Measurements from ENCODE around the gene NEBL. TPM values are rescaled to one million over a fixed set of nuclear protein-coding genes. Genes with fewer than 3 reads are reported as not detected.

The NEBL gene
- total RNA-seq, 1 experiment from 2014 or later, result 0.20 TPM

DNA sequence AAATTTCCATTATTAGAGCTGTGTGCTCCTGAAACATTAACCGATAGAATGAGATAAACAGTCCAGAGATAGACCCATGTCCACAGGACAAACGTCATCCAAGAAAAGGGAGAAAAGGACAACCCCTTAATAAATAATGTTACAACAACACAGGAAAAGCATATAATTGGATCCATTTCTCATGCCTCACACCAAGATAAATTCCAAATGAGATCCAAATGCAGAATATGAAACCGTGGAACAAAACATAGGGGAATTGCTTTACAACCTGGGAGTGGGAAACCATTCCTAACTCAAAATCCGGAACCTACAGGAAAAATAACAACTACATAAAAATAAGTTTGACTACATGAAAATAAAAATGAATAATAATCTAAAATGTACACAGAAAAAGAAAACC lies 22.4 kb upstream of the NEBL start:
- H3K4me3 ChIP-seq, result no peak overlapping the region
- H3K4me1 ChIP-seq, result peaks cover 13% of the 10 kb centered on the region
- H3K27me3 ChIP-seq, result no peaks in the 10 kb centered on the region
- DNase-seq, result no peak
- H3K27ac ChIP-seq, result no peak overlapping the region
- H3K9me3 ChIP-seq (replicated peaks), result no peaks in the 10 kb centered on the region
- H3K36me3 ChIP-seq, result no peaks in the 10 kb centered on the region

DNA sequence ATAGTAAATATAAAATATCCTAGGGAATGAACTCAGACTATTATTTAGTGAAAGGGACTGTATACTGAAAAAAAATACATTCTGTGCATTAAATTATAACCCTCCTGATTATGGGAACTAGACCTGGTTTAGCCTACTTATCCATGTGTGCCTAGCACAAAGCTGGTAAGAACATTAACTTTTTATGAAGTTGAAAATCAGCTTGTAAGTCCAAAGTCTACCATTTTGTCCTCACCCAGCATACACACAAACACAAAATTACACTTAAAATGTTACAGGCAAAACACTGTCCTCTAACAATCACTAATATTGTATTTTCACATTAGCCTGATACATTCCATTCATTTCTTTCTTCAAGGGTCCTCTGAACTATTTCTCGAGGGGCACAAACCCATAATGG lies 19.9 kb upstream of the NEBL start:
- H3K27me3 ChIP-seq, result no peaks in the 10 kb centered on the region
- DNase-seq, result no peak
- no peaks in the 10 kb centered on the region for H3K9me3 ChIP-seq (replicated peaks)
- no peak overlapping the region for H3K4me3 ChIP-seq
- peaks cover 13% of the 10 kb centered on the region for H3K4me1 ChIP-seq
- no peak overlapping the region for H3K27ac ChIP-seq
- no peaks in the 10 kb centered on the region for H3K36me3 ChIP-seq

GRCh38 chr10:20912969-20913368 lies 15.9 kb upstream of the NEBL start:
- DNase-seq, result no peak
- Histone ChIP-seq H3K4me1 (peaks cover 8% of the 10 kb centered on the region), H3K36me3 (no peaks in the 10 kb centered on the region), H3K27me3 (no peaks in the 10 kb centered on the region), H3K9me3 (replicated peaks) (no peaks in the 10 kb centered on the region), H3K4me3 (no peak overlapping the region), H3K27ac (no peak overlapping the region)

DNA sequence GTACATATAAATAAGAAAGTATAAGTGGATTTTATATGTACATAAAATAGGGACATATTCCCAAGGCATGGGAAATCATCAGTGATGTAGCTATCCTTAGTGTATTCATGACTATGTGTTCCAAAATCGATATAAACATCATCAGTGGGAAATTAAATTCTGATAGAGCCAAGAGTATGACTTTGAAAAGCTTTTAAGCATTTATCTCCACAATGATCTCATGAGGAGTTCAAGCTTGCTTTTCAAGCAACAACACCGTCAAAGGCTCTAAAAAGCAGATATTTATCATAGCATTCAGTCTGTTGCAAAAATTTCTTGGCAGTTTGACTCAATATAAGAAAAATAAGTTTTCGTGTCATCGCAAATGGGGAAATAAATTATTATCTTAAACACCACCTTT lies 14.5 kb upstream of the NEBL start:
- no peaks in the 10 kb centered on the region for H3K27me3 ChIP-seq
- H3K4me1 ChIP-seq, result no peaks in the 10 kb centered on the region
- no peak overlapping the region for H3K27ac ChIP-seq
- no peaks in the 10 kb centered on the region for H3K9me3 ChIP-seq (replicated peaks)
- H3K36me3 ChIP-seq, result no peaks in the 10 kb centered on the region
- DNase-seq, result no peak
- H3K4me3 ChIP-seq, result no peak overlapping the region

DNA sequence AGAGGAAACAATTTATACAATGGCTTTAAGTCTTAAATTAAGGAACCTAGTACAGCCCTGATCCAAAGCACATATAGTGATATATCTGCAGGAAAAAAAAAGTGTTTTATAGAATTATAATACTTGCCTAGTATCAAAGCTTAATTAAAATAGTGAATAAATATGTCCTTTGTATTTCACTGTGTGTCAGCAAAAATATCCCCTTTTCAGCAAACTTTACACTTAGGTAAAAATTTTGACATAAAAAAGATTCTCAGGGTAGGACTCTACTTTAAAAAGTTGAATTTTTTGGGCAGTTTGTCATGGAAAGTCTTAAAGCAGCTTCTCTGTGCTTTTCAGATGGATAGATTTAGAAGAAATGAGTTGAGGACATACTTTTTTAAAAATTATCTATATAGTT lies 12.7 kb upstream of the NEBL start:
- H3K4me1 ChIP-seq, result no peaks in the 10 kb centered on the region
- DNase-seq, result no peak

DNA sequence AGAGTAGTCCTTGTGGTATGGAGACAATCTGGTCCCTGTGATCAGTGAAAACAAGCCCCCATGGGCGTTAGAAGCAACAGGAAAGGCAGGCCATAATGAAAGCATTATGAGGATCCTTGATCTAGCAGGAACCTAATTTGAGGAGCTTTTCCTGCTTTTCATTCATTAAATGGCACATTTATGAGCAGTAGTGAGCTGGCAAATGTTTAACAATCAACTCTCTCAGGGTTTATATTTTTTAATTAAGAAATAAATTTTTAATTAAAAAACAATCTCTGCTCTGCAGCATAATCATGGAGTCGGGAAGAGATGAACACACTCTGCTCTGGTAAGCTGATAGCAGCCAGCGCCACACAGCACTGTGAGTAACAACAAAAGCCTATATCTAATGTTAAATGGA lies 11.3 kb upstream of the NEBL start:
- DNase-seq, result no peak
- Histone ChIP-seq H3K36me3 (no peaks in the 10 kb centered on the region), H3K27ac (no peak overlapping the region), H3K9me3 (replicated peaks) (no peaks in the 10 kb centered on the region), H3K27me3 (no peaks in the 10 kb centered on the region), H3K4me3 (no peak overlapping the region), H3K4me1 (no peaks in the 10 kb centered on the region)

More for the DNA sequence above, 12.7 kb upstream of the NEBL start:
- H3K27ac ChIP-seq, result no peak overlapping the region
- H3K27me3 ChIP-seq, result no peaks in the 10 kb centered on the region
- no peaks in the 10 kb centered on the region for H3K36me3 ChIP-seq
- no peaks in the 10 kb centered on the region for H3K9me3 ChIP-seq (replicated peaks)
- H3K4me3 ChIP-seq, result no peak overlapping the region

GRCh38 chr10:20903635-20904390 lies 6.7 kb upstream of the NEBL start:
- H3K36me3 ChIP-seq, result no peaks in the 10 kb centered on the region

GRCh38 chr10:20901110-20901509 lies 4.0 kb upstream of the NEBL start:
- no peak for DNase-seq
- H3K36me3 ChIP-seq, result 0 out of 2 replicates have a peak, but pooled peaks cover 2% of the 10 kb centered on the region
- peaks cover 12% of the 10 kb centered on the region; the same call in 1 of the 2 replicates for H3K4me1 ChIP-seq
- no peaks in the 10 kb centered on the region for H3K9me3 ChIP-seq (replicated peaks)
- H3K4me3 ChIP-seq, result no peak overlapping the region
- H3K27me3 ChIP-seq, result no peaks in the 10 kb centered on the region
- H3K27ac ChIP-seq, result no peak overlapping the region

More at GRCh38 chr10:20903635-20904390, 6.7 kb upstream of the NEBL start:
- no peak overlapping the region for H3K4me3 ChIP-seq
- H3K4me1 ChIP-seq, result peaks cover 3% of the 10 kb centered on the region; the same call in 1 of the 2 replicates
- H3K27me3 ChIP-seq, result no peaks in the 10 kb centered on the region
- no peak overlapping the region for H3K27ac ChIP-seq
- H3K9me3 ChIP-seq (replicated peaks), result no peaks in the 10 kb centered on the region
- DNase-seq, result no peak

GRCh38 chr10:20898866-20899535 lies 1.9 kb upstream of the NEBL start:
- peaks cover 12% of the 10 kb centered on the region; the same call in 1 of the 2 replicates for H3K4me1 ChIP-seq
- no peaks in the 10 kb centered on the region for H3K9me3 ChIP-seq (replicated peaks)
- H3K27me3 ChIP-seq, result no peaks in the 10 kb centered on the region
- H3K36me3 ChIP-seq, result 0 out of 2 replicates have a peak, but pooled peaks cover 2% of the 10 kb centered on the region
- no peak overlapping the region for H3K4me3 ChIP-seq
- DNase-seq, result no peak
- H3K27ac ChIP-seq, result no peak overlapping the region

DNA sequence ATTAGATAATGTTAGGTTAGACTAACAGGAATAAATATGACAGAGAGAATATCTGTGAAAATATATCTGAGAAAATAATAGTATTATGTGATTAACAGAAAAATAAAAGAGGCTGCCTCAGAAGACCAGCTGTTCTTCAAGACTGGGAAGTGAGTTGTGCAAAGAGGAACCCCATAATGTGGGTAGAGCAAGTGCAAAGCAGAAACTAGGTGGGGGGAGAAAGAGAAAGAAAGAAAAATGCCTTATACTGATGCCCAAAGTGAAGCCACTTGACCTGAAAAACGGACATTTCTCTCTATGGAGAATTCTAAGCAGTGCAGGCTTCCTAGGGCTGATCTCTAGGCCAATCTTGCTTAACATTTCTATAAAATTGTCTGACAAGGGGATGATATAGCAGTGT lies 3.8 kb downstream of the NEBL start:
- 0 out of 2 replicates have a peak, but pooled peaks cover 2% of the 10 kb centered on the region for H3K36me3 ChIP-seq
- H3K27me3 ChIP-seq, result no peaks in the 10 kb centered on the region
- DNase-seq, result no peak
- H3K4me1 ChIP-seq, result peaks cover 46% of the 10 kb centered on the region
- no peak overlapping the region for H3K27ac ChIP-seq
- no peak overlapping the region for H3K4me3 ChIP-seq
- H3K9me3 ChIP-seq (replicated peaks), result no peaks in the 10 kb centered on the region

- H3K27ac ChIP-seq, result no peak overlapping the region
- H3K36me3 ChIP-seq, result 0 out of 2 replicates have a peak, but pooled peaks cover 2% of the 10 kb centered on the region
- H3K4me3 ChIP-seq, result no peak overlapping the region
- peaks cover 42% of the 10 kb centered on the region for H3K4me1 ChIP-seq
- no peaks in the 10 kb centered on the region for H3K27me3 ChIP-seq
- no peaks in the 10 kb centered on the region for H3K9me3 ChIP-seq (replicated peaks)
- no peak for DNase-seq
Observed at GRCh38 chr10:20892796-20893195, 4.3 kb downstream of the NEBL start.

- DNase-seq, result no peak
- Histone ChIP-seq H3K4me1 (peaks cover 39% of the 10 kb centered on the region), H3K9me3 (replicated peaks) (no peaks in the 10 kb centered on the region), H3K27ac (peak overlapping the region; percentile 74), H3K4me3 (no peak overlapping the region), H3K27me3 (no peaks in the 10 kb centered on the region), H3K36me3 (no peaks in the 10 kb centered on the region)
Observed at GRCh38 chr10:20892011-20892585, 5.0 kb downstream of the NEBL start.

DNA sequence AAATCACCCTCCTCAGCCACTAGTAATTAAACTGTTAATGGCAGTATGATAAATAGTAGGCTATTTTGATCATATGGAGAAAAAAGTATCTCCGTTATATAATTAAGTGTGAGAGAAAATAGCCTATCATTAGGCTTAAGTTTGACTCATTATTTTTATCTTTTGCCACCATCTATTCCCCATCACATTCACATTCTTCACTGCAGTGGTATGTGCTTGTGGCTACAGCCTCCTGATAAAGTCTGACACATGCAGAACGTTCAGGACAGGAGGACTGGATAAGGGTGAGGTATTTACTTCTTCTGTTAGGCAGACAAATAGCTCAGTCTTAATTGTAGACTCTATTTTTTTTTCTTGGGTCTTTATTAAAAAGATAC lies 5.8 kb downstream of the NEBL start:
- DNase-seq, result peak; percentile 43 to 60
- H3K9me3 ChIP-seq (replicated peaks), result no peaks in the 10 kb centered on the region
- H3K4me1 ChIP-seq, result peaks cover 39% of the 10 kb centered on the region
- peak overlapping the region; percentile 74 for H3K27ac ChIP-seq
- H3K36me3 ChIP-seq, result no peaks in the 10 kb centered on the region
- no peaks in the 10 kb centered on the region for H3K27me3 ChIP-seq
- H3K4me3 ChIP-seq, result no peak overlapping the region

- H3K4me1 ChIP-seq, result peaks cover 39% of the 10 kb centered on the region
- H3K27ac ChIP-seq, result peak overlapping the region; percentile 74
- H3K9me3 ChIP-seq (replicated peaks), result no peaks in the 10 kb centered on the region
- H3K27me3 ChIP-seq, result no peaks in the 10 kb centered on the region
- no peak overlapping the region for H3K4me3 ChIP-seq
- no peaks in the 10 kb centered on the region for H3K36me3 ChIP-seq
- DNase-seq, result peak; percentile 52 to 71
Observed at GRCh38 chr10:20890491-20891337, 6.4 kb downstream of the NEBL start.

Measured in SJCRH30 (cell line).